ENCODE results near the gene TRPM4.

DNA sequence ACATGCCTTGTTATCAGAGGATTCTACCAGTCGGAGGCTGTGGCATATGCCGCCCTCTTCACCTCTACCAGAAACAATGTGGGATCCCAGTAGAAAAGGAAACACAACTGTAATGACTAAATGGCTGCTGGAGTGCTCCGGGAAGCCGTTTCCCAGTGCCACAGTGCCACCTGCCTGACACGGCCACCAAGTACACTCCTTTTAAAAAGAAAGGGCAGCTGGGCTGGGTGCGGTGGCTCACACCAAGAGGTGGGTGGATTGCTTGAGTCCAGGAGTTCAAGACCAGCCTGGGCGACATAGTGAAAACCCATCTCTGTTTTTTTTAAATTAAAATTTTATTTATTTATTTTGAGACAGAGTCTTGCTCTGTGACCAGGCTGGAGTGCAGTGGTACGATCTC is 67.3 kb downstream of the TRPM4 start:
- TF ChIP-seq CTCF (IDR thresholded peaks at IDR 0.05): no peak
- TF ChIP-seq POLR2A (IDR thresholded peaks at IDR 0.05): no peak
